Activated CD4-positive, CD25-positive, alpha-beta regulatory T cell treated with anti-CD3 and anti-CD28 coated beads, Interleukin-2, amount 50 U/mL, for 72 hours (primary cell): Measurements from ENCODE around the gene MAPK12.

ENCODE experiments used
- DNase-seq: peaks from one replicate; pipeline ENCODE4 v3.0.0; 2021

MAPK12 gene

GRCh38 chr22:50226875-50227165 is 34.7 kb downstream of the MAPK12 start:
- no peak for DNase-seq

GRCh38 chr22:50226063-50226874 is 35.2 kb downstream of the MAPK12 start:
- no peak for DNase-seq

DNA sequence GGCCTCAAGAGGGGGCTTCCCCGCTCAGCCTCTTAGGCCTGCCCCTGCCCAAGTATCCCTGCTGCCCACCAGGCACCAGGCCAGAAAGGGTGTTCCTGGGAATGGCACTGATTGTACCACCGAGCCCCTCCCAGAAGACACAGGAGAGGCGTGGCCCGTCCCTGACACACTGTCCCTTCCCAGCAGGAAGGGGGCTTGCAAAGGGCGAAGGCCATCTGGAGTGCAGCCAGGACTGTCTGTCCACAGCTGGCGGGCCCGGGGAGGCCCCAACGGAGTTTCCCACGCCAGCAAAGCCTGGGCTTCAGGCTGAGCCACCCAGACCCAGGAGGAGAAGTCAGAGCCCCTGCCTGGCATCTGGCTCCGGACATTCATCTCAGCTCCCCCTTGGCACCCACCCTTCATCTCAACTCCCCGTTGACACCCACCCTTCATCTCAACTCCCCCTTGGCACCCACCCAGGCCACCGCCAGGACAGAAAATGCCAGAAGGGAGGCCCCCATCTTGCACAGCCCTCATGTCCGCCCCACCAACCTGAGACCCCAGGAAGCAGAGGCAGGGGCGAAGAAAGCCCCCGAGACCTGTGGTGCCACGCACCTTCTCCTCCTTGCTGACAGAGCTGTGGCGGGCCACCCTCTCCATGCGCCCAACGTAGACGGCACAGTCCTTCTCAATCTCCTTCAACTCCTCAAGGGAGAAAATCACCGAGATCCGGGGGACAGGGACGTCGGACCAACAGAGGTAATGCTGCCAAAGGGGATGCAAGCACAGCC is 36.1 kb downstream of the MAPK12 start:
- DNase-seq = no peak

DNA sequence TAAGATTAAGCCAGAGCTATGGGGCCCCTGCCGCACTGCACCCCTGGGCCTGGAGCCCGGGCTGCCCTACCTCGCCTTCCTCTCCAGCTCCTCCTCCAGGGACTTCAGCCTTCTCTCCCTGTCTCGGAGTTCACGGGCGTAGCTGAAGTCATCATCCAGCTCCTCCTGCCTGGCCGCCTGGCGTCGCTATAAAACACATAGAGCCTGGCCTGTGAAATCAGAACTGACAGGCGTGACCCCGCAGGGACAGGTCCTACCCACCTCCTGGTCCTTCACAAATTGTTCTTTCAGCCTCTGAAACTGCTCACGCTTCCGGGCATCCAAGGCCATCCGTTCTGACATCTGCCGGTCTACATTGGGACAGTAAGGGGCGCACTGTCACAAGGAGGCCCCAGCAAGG is 37.4 kb downstream of the MAPK12 start:
- DNase-seq = no peak

- no peak for DNase-seq
Observed at GRCh38 chr22:50222508-50222907, 39.0 kb downstream of the MAPK12 start.

DNA sequence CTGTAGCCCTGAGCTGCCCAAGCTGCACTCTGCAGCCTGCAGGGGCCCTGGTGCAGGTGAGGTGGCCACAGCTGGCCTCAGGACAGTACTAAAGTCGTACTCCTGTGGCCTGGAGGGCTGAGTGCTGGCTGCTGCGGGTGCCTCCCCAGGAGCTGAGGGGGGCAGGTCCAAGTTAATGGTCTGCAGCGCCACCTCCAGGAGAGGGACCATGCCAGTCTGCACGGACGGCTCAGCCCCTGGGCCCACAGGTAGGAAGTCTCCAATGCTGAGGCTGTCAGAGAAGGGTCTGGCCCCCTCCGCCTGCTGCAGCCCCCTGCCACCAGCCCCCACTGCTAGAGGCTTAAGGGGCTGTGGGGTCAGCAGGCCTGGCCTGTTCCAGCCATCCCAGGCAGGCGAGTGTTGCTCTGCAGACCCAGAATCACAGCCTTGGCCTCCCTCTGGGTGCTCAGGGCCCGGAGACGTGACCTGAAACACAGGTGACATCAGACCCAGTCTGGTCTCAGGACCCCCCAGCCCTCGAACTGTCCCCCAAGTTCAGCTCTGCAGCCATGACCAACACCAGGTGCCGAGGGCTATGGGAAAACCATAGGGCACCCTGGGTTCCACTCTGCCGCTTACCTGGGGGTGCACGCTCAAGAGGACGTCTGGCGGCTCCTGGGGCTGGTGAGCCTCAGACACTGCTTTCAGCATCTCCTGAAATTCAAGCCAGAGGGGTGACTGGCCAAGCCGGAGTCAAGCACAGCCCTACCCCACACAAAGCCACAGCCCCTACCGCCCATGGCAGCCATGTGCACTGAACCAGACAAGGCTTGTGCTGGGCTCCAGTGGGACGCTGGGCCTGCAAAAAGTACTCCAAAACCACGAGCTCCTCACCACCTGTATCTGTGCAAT is 39.8 kb downstream of the MAPK12 start:
- DNase-seq = no peak

DNA sequence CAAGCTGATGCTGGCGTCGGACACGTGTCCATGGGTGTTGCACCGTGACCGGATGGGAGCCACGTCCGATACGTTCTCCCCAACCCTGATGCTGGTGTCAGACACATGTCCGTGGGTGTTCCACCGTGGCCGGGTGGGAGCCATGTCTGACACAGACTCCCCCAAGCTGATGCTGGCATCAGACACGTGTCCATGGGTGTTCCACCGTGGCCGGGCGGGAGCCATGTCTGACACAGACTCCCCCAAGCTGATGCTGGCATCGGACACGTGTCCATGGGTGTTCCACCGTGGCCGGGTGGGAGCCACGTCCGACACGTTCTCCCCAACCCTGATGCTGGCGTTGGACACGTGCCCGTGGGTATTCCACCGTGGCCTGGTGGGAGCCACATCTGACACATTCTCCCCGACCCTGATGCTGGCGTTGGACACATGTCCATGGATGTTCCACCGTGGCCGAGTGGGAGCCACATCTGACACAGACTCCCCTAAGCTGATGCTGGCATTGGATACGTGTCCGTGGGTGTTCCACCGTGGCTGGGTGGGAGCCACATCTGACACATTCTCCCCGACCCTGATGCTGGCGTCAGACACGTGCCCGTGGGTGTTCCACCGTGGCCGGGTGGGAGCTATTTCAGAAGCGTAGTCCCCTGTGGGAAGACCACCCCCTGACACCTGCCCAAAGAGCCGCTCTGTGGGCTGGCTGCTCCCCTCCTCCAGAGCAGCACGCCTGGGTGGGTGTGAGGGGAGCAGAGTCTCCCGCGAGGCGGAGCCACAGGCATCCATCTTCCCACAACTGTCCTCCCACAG is 40.7 kb downstream of the MAPK12 start:
- no peak for DNase-seq

DNA sequence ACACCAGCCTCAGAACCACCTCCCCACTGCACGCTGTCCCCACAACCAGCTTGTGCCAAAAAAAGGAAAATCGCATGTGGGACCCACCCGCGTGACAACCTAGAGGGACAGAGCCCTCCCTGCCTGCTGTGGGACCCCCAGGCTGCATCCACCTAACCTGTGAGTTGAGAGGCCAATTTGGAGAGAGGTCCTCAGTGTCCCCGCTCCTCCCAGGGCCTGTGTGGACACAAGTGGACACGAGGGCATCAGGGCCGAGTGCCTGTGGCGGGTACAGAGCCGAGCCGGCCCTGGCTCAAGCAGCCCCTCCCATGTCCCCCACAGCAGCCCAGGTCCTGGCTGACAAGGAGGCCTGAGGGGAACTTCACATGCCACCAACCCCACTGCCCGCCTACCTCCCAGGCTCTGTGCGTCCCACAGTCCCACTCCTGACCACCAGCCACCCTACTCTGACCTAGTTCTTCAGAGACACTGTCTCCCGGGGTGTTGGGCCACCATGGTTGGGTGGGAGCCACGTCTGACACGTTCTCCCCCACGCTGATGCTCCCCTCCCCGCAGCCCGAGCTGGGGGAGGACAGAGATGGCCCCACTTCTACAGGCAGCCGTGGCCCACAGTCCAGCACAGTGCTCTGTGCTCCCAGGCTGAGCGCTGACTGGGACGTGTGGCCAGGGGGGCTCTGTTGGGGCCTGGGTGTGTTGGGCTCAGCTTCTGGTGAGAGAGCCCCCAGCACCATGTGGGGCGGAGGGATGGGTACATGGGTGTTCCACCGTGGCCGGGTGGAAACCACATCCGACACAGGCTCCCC is 41.5 kb downstream of the MAPK12 start:
- no peak for DNase-seq

DNA sequence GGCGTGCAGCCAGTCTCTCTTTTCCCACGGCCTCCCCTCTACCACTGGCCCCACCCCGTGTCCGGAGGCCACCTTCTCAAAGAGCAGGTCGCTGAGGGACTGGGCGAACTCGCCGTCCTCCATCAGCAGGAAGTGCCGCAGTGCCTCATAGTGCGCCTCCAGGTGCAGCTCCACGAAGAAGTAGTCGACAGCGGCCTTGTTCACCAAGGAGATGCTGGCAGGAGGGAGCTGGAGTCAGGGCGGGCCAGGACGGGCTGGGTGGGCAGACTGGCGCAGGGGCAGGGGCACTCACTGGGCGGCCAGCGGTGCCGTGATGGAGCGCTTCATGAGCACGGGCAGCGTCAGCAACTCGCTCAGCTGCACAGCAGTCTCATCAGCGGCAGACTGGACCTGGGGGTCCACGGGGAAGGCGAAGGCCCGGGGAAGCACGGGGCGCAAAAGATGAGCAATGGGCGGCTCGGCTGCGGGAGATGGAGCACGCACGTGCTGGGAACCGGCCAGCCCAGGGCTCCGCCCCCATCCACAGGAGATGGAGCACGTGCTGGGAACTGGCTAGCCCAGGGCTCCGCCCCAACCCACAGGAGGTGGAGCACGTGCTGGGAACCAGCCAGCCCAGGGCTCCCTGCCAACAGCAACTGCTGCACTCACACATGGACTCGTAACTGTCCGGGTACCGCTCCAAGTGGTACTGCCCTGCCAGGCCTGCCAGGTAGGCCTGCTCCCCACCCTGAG is 42.3 kb downstream of the MAPK12 start:
- no peak for DNase-seq

GRCh38 chr22:50218153-50218995 is 43.1 kb downstream of the MAPK12 start:
- DNase-seq = no peak

GRCh38 chr22:50217543-50218152 is 43.8 kb downstream of the MAPK12 start:
- no peak for DNase-seq

GRCh38 chr22:50216684-50217520 is 44.6 kb downstream of the MAPK12 start:
- no peak for DNase-seq

GRCh38 chr22:50216055-50216683 is 45.3 kb downstream of the MAPK12 start:
- no peak for DNase-seq

GRCh38 chr22:50215297-50216054 is 46.0 kb downstream of the MAPK12 start:
- no peak for DNase-seq

DNA sequence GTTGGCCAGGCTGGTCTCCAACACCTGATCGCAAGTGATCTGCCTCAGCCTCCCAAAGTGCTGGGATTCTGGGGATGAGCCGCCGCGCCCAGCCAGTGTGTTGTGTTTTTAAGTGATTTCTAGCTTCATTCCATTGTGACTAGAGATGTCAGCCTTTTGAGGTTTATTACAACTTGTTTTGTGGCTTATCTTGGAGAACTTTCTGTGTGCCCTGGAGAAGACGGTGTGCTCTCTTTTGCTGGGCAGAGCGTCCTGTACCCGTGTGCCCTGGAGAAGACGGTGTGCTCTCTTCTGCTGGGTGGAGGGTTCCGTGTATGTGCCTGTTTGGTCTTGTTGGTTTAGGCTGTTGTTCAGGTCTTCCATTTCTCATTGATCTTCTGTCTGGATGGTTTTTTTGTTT is 48.2 kb downstream of the MAPK12 start:
- no peak for DNase-seq

DNA sequence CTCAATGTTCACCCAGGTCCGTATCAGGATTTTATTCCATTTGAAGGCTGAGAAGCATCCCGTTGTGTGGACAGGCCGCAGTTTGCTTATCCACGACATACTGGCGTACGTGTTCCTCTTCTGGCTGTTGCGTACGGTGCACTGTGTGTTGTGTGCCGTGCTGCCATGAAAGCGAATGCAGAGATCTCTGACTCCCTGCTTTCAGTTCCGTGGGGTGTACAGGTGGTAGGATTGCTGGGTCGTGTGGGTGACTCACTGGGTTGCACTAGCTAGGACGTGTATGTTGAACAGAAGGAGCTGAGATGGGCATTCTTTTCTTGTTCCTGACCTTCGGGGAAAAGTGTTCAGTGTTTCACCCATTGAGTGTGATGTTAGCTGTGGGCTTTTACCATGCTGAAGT is 50.3 kb downstream of the MAPK12 start:
- no peak for DNase-seq

- DNase-seq = no peak
Observed at GRCh38 chr22:50210378-50211139, 50.9 kb downstream of the MAPK12 start.
